GM19467 (cell line): ENCODE data around the gene SSBP3.
A peak's percentile ranks its signal among the peaks of the same experiment; 100 is the strongest.
"Not testable (repeated sequence)": the region's sequence is repeated elsewhere in the genome, so short reads cannot be mapped to it uniquely, and the experiment has no call there.

Experiments
- ATAC-seq: cut with Tn5 transposase; IDR thresholded peaks from one replicate; pipeline ENCODE4 v1.9.1; 2021; ENCODE audit warnings: mild to moderate bottlenecking, moderate library complexity; ENCODE audit not compliant: unreplicated experiment

SSBP3 gene

DNA sequence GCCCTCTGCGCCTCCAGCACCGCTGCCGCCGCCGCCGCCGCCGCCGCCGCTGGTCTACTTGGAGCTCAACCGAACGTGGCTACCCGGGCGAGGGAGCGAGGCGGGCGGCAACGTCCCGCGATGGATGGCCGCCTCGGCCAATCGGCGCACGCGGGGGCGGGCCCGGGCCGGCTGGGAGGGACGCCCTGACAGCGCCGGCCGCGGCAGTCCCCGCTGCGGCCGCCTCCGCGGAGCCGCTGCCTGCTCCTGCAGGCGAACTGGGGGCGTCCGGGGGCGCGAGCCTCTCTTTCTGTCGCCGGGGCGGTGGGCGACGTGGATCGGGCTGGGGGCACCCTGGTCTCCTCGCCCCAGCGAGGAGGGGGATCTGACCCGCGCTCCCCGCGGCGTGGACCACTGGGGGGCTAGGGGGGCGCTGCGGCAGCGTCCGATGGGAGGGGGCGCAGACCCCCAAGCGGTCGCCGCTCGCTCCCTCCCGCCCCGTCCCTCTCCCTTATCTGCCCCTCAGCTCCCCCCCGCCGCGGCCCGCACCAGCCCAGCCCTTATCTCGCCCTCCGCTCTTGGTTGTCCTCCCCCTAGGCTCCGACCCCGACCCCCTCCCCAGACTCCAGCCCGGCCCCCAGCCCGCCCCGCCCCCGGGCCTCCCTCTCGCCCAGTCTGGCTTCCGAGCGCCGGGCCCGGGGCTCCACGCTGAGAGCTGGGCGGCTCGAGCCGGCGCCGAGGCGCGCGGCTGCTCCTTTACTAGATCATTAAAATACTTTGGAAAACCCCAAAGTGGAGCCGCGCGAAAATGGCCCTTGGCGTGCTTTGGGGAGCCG lies at the start of gene SSBP3:
TSS of gene SSBP3 (minus strand) at position 56 of the 815 bp plus-strand sequence.
- peak; percentile 83 for ATAC-seq

DNA sequence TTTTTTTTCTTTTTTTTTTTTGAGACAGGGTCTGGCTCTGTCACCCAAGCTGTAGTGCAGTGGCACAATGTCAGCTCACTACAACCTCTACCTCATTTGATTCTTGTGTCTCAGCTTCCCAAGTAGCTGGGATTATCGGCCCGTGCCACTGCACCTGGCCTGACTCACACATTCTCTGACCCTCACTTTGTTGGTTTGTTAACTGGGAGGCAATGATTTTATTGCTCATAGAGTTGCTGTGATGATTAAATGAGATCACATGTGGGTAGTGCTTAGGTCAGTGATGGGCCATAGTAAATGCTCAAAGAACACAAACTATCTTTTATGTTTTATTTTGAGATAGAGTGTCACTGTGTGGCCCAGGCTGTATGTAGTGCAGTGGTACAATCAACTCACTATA lies 47.3 kb upstream of the SSBP3 start:
- no peak for ATAC-seq

DNA sequence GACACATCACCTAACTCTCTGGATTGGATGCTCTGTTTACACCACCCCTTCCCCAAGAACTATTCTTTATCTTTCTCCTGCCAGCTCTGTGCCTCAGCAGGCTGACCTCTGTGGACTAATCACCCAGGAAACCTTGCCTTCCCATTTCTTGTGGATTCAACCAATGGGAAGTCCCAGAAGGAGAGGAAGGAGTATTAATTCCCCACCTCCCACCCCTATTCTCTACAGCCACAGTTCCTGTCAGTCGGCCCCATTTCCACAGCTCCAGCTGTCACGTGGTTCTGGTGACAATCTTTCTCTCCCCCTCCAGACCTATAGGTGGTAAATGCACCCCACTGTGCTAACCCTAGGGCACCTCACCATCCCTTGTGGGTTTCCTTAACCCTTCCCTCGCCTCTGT lies 46.8 kb upstream of the SSBP3 start:
- ATAC-seq: no peak

DNA sequence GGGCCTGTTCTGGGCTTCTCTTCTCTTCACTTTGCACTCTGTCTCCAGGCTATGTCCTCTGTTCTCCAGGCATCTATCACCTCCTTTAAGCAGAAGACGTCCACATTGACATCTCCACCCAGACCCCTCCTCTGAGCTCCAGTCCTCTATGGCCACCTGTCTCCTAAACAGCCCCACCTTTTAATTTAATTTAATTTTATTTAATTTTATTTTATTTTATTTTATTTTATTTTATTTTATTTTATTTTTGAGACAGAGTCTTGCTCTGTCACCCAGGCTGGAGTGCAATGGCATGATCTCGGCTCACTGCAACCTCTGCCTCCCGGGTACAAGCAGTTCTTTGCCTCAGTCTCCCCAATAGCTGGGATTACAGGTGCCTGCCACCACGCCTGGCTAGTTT lies 43.2 kb upstream of the SSBP3 start:
- not testable (repeated sequence) for ATAC-seq

DNA sequence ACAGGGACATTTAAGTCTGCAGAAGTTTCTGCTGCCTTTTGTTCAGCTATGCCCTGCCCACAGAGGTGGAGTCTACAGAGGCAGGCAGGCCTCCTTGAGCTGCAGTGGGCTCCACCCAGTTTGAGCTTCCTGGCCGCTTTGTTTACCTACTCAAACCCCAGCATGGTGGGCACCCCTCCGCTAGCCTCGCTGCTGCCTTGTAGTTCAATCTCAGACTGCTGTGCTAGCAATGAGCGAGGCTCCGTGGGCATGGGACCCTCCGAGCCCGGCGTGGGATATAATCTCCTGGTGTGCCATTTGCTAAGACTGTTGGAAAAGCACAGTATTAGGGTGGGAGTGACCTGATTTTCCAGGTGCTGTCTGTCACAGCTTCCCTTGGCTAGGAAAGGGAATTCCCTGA lies 42.6 kb upstream of the SSBP3 start:
- ATAC-seq: not testable (repeated sequence)

DNA sequence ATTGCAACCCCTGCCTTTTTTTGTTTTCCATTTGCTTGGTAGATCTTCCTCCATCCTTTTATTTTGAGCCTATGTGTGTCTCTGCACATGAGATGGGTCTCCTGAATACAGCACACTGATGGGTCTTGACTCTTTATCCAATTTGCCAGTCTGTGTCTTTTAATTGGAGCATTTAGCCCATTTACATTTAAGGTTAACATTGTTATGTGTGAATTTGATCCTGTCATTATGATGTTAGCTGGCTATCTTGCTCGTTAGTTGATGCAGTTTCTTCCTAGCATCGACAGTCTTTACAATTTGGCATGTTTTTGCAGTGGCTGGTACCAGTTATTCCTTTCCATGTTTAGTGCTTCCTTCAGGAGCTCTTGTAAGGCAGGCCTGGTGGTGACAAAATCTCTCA lies 40.9 kb upstream of the SSBP3 start:
- ATAC-seq: not testable (repeated sequence)

DNA sequence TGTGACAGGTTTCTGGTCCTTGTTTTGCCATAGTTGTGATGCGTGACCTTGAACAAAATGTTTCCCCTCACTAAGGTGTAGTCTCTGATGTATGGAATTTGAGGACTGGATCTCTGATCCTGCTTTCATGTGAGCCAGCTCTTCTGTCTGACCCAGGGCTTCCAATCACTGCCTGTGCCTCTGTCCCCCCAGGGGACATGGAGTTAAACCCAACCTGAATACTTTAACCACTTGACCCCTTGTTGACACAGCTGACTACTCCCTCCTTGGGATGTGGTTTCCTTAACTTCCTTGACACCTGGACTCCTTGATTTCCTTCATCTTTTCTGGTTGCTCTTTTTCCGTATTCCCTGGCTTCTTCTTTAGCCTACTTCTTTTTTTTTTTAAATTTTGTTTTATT lies 36.0 kb upstream of the SSBP3 start:
- ATAC-seq: no peak

DNA sequence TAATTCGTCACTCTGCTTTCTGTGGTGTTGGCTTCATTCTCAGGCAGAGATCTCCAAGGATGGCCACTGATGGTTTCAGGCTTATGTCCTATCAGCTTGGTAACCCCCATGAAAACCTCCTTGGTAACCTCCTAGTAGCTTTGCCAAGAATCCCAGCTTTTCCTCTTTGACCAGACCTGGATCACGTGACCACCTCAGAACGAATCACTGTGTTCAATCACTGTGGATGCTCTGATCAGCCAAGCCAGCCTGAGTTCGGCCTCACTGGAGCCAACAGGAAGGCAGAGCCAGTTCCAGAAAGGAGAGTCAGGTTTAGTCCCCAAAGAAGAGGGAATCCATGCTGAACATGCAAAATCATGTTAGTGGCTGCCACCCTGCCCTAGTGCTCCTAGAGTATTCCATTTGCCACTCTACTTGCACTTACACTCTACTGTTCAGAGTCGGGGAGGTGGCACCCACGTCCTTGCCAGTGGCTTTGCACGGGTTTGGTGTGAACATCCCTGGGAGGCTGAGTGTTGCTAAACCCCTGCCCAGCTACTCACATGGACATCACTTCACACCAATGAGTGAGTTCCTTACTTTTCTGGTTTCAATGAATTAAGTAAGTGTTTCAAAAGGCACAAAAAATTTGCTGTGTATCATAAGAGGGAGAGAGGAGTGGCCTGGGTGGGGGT lies 33.5 kb upstream of the SSBP3 start:
- ATAC-seq: no peak

DNA sequence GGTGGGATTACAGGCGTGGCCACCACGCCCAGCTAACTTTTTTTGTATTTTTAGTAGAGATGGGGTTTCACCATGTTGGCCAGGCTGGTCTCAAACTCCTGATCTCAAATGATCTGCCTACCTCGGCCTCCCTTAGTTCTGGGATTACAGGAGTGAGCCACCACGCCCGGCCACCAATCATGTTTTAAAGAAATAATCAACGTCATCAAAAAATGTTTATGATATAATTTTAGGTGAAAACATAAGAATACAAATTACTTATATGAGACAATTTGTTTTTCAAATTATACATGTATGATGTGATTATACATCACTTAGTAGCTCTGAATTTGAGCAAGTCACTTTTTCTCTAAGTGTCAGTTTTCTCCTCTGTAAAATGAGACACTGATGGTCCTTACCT lies 31.6 kb upstream of the SSBP3 start:
- no peak for ATAC-seq

DNA sequence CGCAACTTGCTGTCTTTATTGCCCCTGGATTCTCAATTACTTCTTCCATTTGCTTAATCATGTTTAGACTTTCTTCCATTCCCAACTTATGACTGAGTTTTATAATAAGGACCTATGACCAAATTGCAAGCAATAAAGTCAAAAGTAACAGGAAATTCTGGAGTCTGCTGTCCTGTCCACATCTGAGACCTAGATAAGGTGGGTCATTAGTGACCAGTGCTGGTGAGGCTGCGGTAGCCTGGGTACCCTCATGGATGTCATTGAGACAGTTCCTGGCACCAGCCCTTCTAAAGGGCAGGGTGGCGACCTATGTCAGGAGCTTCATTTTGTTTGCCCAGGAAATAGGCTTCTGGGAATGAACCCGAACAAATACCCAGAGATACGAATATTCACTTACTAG lies 30.6 kb upstream of the SSBP3 start:
- ATAC-seq: no peak

DNA sequence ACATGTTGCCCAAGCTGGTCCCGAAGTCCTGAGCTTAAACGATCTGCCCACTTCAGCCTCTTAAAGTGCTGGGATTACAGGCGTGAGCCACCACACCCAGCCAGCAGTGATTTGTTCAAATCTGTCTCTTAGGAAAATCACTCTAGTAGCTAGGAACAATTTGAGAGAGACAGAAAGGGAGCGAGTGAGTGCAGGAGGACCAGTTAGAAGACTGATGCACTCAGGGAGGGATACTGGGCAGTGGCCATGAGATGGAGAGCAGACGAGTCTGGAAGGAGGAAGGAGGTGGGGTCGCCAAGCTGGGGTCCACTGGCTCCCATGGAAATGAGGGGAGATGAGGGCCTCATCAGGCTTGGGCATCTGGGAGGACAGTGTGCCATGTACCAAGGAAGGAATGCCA lies 23.6 kb upstream of the SSBP3 start:
- ATAC-seq: no peak

DNA sequence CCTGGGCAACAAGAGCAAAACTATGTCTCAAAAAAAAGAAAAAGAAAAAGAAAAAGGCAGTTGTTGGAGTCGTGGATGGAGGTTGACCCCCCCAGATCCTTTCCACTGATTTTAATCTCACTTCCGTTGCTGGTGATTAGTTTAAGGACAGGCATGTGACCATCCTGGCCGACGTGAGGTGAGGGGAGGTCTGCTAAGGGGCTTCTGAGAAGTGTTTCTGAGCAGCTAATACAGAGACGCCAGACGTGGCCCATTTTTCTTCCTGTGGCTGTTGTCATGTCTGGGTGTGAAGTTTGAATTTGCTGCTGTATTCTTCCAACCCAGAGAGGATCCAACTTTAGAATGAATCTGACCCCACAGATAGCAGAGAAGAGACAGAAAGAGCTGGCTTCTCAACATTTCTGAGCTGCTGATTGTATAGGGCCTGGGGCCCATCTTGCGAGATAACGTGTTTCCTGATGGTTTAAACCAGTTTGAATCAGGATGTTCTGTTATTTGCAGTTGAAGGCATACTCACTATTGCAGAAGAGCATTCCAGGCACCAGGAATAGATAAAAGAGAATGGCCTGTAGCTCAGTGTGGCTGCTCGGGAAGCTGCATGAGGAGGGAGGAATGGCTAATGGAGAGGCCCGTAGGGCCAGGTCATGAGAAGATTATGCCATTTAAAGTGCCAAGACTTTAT lies 22.8 kb upstream of the SSBP3 start:
- no peak for ATAC-seq

DNA sequence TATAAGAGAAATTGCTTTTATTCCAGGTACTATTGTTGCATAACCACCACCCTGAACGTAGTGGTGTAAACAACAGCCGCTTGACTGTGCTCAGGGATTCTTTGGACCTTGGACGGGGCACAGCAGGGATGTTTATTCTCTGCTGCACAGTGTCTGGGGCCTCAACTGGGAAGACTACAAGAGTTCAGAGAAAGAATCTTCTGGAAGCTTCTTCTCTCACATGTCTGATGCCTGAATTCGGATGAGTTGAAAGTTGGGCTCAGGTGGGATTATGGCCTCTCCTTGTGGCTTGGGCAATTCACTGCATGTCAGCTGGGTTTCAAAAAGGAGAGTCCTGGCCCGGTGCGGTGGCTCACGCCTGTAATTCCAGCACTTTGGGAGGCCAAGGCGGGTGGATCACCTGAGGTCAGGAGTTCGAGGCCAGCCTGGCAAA lies 19.0 kb upstream of the SSBP3 start:
- no peak for ATAC-seq

DNA sequence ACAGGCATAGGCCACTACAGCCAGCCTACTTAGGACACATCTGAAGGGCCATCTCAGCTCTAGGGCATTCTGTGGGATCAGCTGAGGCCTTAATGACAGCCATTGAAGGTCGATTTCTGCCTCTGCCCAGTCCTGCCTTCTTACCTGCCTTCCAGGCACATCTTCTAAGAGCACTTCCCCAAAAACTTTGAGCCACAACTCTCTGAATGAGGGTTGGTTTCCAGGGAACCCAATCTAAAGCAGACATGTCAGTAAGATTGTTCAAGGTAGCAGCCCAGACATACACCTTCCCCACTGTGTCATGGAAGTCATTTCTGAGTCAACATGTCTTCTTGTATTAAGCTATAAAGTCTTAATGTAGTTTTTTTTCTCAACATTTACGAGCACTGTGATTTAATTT lies 18.2 kb upstream of the SSBP3 start:
- ATAC-seq: no peak

DNA sequence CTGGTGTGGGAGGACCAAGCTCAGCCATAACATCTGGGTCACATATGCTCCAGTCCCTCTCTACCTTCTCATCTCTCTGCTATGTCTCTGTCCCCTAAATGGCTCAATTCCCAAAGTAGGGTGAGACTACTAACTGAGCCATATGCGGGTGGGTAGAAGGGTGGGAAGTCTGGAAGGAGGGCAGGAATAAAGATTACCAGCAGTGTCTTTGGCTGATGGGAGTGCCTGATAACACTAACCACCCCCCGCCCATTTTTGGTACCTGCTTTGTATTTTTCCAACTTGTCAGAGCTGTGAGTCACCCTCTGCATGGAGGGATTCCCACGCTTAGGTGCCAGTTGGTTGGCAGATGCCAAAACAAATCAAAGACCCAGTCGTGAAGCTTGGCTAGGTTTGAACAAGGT lies 14.9 kb upstream of the SSBP3 start:
- ATAC-seq: no peak

DNA sequence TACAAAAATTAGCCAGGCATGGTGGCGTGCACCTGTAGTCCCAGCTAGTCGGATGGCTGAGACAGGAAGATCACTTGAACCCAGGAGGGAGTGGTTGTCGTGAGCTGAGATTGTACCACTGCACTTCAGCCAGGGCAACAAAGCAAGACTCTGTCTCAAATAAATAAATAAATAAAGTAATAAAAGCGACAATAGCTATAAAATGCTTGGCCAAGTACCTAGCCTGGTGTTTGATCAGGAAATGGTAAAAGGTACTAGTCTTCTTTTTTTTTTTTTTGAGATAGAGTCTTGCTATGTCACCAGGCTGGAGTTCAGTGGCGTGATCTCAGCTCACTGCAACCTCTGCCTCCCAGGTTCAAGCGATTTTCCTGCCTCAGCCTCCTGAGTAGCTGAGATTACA lies 12.4 kb upstream of the SSBP3 start:
- not testable (repeated sequence) for ATAC-seq

DNA sequence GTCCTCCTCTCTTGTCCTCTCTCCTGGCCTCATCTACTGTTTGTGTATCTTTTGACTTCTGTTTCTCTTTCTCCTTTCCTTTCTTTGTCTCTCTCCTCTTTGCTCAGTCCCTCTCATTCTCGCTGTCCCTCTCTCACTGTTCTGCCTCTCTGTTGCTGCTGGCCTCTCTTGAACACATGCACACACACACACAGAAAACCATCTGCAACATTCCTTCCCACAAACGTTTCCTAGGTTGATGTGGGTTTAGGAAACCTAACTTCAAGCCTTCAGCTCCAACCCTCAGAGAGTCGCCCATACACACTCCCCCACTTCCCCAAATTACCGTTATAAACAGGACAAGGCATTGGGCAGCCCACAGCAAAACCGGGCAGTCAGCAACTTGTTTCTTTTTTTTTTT lies 10.9 kb upstream of the SSBP3 start:
- no peak for ATAC-seq

DNA sequence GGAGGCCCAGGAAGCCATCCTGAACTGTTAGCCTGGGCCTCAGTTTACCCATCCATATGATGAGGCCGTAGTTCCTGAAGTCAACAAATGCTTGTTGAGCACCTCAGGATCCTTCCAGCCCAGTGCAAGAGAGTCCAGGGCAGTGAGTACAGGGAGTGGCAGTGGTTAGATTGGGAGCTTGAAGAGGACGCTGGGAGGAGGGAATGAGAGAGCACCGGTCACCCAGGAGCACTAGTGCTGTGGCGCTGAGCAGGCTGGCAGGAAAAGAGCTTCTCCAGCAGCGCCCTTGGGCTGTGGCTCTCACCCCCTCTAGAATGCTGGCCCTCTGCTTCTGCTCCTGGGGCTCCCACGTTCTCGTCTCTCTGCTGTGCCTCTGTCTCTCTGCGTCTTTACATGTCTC lies 10.2 kb upstream of the SSBP3 start:
- no peak for ATAC-seq

DNA sequence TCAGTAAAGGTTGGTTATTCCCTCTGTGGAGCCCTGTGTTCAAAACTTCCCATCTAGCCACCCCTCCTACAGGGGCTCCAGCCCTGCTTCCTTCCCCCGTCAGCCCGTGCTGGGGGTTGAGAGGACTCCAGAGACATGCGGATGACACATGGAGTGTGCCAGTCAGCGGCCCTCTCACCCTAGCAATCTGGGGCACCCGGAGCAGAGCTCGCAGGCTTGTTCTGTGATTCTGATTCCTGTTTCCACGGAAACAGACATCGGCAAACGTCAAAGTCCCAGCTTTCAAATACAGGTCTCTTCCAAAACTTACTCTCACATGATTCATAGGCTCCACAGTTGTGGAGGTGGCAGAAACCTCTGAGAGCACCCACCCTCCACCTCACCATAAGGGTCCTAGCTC lies 9.8 kb upstream of the SSBP3 start:
- no peak for ATAC-seq

DNA sequence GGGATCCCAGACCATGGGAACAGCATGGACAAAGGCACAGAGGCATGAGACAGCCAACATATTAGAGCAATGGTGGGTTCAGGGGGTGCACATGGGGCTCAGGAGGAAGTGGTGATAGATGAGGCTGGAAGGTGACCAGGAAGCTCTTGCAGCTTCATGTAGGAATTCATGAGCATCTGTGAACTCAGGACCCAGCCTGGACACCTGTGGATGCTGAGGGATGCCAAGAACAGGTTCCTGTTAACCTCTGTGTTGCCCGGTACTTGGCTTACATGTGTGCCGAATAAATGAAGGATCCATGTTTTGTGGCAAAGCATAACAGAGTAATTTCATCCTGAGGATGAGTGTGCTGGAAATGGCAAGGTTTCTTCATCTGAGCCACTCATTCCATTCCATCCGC lies 9.3 kb upstream of the SSBP3 start:
- ATAC-seq: no peak

DNA sequence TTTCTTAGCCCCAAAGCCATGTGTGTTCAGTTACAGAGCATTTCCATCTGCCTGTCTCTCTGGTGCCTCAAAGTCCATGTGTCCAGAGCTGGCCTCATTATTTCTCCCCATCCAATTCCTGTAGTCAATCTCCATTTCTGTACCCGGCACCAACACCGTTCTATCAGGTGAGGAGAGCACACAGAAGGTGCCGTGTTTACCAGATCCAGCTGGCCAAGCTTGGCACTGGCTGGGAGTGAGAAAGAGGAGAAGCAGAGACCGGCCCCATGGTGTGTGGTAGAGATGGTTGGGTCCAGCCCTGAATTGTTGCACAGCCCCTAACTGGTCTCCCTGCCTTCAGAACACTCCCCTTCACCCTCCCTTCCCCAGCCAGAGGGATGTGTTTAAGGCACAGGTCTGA lies 7.5 kb upstream of the SSBP3 start:
- ATAC-seq: no peak

DNA sequence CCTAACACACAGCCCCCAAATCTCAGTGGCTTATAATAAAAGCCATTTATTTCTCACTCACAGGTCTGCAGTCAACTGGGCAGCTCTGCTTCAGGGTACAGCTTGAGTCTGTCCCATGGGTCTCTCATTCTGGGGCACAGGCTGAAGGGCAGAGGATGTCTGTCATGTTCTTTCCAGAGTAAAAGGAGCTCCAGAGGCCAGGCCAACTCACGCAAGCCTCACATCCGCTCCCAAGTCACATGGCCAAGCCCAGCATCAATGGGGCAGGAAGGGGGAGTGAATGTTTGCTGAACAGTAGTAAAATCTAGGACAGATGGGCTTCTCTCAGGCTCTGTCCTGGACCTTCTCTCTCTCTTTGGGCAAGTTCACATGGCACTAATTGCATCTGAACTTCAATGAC lies 7.1 kb upstream of the SSBP3 start:
- ATAC-seq: no peak
